GM12892 (cell line): Measurements from ENCODE around the gene SDC1.

Experiments
- POLR2A ChIP-seq: IDR thresholded peaks from 2 replicates; pipeline ENCODE4 v1.6.1; 2011; ENCODE audit warnings: low read depth, low read length, control low read depth
- POLR2AphosphoS5 ChIP-seq: IDR thresholded peaks from 2 replicates; pipeline ENCODE4 v1.6.1; 2011; ENCODE audit warnings: low read depth, low read length, control low read depth

DNA sequence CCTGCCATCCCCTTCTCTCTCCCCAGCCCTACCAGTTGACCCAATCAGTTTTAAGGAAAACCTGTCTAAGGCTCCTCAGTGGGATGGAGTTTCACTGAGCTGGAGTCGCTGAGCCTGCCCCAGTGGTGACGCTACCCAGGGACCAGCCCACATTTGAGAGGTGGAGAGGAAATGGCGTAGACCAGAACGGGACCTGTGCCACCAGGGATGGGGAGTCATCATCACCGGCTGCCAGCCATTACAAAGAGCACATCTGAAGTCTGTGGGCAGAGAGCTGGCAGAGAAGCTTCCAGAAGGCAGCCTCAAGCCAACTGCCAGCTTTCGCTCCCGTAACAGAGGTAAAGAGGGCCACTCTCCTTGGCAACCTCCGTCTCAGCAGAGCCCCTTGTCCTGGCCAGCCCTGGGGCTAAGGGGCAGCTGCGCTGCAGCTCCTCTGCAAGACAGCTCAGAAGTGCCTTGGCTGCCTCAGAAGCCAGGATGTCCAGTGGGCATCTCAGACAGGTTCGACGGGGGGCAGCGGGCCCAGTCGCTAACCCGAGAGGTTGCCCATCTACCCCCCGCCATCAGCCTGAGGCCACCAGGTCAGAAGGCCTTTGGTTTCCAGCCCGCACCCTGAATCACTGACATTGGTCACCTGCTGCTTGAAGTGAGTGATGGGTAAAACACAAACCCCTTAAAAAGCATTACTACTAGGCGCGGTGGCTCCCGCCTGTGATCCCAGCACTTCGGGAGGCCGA is 15.4 kb downstream of the SDC1 start:
- TF ChIP-seq POLR2A (no peak), POLR2AphosphoS5 (no peak)
